ENCODE data around the gene GPC5.
"Not testable (repeated sequence)": the region's sequence is repeated elsewhere in the genome, so short reads cannot be mapped to it uniquely, and the experiment has no call there.

The GPC5 gene

GRCh38 chr13:92518622-92519021 is 1120.2 kb downstream of the GPC5 start:
- DNase-seq = not testable (repeated sequence)

- DNase-seq = no peak
These were observed 1131.9 kb downstream of the GPC5 start for GRCh38 chr13:92530364-92530763.

GRCh38 chr13:92535222-92536006 is 1137.0 kb downstream of the GPC5 start:
- no peak for DNase-seq

GRCh38 chr13:92537471-92537870 is 1139.0 kb downstream of the GPC5 start:
- DNase-seq = no peak

GRCh38 chr13:92538164-92538563 is 1139.7 kb downstream of the GPC5 start:
- DNase-seq = no peak

GRCh38 chr13:92539148-92539547 is 1140.7 kb downstream of the GPC5 start:
- not testable (repeated sequence) for DNase-seq

- DNase-seq = no peak
These were observed 1148.8 kb downstream of the GPC5 start for GRCh38 chr13:92547266-92547665.

GRCh38 chr13:92549276-92549675 is 1150.9 kb downstream of the GPC5 start:
- no peak for DNase-seq

GRCh38 chr13:92553470-92554114 is 1155.2 kb downstream of the GPC5 start:
- DNase-seq = no peak

- DNase-seq = no peak
These were observed 1162.5 kb downstream of the GPC5 start for GRCh38 chr13:92560883-92561282.

- DNase-seq = no peak
These were observed 1166.5 kb downstream of the GPC5 start for GRCh38 chr13:92564942-92565341.

- DNase-seq = no peak
These were observed 1168.3 kb downstream of the GPC5 start for GRCh38 chr13:92566767-92567166.

- DNase-seq = no peak
These were observed 1173.8 kb downstream of the GPC5 start for GRCh38 chr13:92572190-92572589.

- DNase-seq = no peak
These were observed 1175.1 kb downstream of the GPC5 start for GRCh38 chr13:92573467-92574057.

GRCh38 chr13:92574499-92574898 is 1176.1 kb downstream of the GPC5 start:
- DNase-seq = no peak

- no peak for DNase-seq
These were observed 1177.4 kb downstream of the GPC5 start for GRCh38 chr13:92575777-92576176.

- DNase-seq = no peak
These were observed 1179.9 kb downstream of the GPC5 start for GRCh38 chr13:92578358-92578757.

- no peak for DNase-seq
These were observed 1191.5 kb downstream of the GPC5 start for GRCh38 chr13:92589955-92590354.

- no peak for DNase-seq
These were observed 1192.1 kb downstream of the GPC5 start for GRCh38 chr13:92590503-92590908.

GRCh38 chr13:92591117-92591516 is 1192.7 kb downstream of the GPC5 start:
- DNase-seq = no peak

- DNase-seq = no peak
These were observed 1194.3 kb downstream of the GPC5 start for GRCh38 chr13:92592757-92593156.

- no peak for DNase-seq
These were observed 1204.1 kb downstream of the GPC5 start for GRCh38 chr13:92602560-92602959.

GRCh38 chr13:92609376-92609775 is 1211.0 kb downstream of the GPC5 start:
- no peak for DNase-seq
